Measurements from ENCODE around the gene RCAN2.

The RCAN2 gene

DNA sequence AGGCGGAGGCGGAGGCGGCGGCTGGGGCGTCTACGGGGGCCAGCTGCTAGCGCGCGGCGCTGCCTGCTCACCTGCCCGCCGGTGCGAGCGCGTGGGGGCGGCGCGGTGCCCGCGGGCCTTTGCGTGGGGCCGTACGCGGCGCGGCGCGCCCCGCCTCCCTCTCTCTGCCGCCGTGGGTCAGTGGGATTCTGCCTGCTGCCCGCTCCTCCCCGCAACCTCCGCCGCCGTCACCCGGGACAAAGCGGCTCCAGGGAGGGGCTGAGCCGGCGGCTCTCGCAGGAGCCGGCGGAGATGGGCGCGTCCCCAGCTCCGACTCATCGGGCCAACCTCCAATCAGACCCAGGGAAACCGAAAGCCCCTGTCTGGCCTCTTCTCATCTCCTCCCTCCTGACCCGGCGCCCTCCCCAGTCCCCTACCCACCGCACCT is at the start of gene RCAN2:
TSS of gene RCAN2 (minus strand) at position 249 of the 427 bp plus-strand sequence.
- DNase-seq = peak; percentile 41

DNA sequence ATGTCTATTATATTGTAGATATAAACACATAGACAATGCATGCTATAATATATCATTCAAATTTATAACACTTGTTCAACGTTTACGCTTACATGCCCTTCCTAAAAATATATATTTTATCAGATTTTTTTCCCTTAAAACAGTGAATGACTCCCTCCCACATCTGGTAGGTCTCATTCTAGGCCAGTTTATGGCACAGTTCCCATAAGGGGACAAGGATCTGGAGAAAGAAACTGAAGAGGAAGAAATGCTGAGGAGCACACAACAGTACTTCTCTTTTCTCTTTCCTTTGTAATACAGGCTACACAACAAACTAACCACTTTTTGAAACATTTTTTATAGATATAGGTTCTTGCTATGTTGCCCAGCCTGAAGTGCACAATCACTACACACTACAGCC is 48.6 kb upstream of the RCAN2 start:
- no peak for DNase-seq

DNA sequence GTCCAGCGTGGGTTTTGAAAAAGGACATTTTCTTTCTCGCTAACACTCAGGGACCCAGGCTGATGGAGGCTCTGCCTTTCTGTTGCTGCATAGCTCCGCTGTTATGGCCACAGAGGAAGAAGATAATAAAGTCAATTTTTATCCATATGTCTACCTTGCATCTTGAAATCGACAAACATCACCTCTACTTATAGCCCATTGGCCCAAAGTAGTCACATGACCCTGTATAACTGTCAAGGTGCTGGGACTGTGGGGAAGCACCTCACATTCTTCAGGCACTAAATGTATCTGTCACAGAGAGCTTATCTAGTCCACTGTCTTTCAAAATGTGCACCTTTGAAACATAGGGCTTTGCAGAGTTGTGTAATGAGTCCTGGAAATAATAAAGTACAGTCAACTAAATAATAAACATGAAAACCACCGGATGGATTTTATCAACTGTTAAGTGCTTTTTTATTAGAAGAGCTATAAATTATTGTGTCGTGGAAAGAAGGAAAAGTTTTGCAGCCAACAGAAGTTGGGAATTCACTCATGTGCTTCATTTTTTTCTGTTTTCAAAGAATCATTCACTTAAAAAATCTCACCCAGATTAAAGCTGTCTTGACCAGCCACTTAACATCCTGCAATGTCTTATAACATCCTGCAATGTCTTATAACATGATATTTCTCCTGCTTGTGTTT is 47.7 kb upstream of the RCAN2 start:
- no peak for DNase-seq

DNA sequence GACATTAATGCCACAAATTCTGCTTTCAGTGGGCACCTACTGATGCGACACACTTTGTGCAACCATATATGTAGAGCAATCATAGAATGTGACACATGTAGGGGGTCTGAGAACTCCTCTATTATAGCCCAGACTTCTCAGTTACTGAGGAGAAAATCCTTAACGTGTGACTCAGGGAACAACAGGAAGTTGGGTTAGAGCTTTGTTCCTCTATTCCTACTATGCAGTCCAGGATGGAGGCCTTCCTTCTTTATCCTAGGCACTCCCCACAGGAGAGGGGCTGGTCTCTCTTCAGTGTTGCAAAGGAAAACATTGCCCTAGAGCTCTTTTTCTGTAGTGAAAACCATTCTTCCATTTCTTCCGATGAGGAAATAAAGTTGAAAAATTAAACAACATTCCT is 39.6 kb upstream of the RCAN2 start:
- no peak for DNase-seq

DNA sequence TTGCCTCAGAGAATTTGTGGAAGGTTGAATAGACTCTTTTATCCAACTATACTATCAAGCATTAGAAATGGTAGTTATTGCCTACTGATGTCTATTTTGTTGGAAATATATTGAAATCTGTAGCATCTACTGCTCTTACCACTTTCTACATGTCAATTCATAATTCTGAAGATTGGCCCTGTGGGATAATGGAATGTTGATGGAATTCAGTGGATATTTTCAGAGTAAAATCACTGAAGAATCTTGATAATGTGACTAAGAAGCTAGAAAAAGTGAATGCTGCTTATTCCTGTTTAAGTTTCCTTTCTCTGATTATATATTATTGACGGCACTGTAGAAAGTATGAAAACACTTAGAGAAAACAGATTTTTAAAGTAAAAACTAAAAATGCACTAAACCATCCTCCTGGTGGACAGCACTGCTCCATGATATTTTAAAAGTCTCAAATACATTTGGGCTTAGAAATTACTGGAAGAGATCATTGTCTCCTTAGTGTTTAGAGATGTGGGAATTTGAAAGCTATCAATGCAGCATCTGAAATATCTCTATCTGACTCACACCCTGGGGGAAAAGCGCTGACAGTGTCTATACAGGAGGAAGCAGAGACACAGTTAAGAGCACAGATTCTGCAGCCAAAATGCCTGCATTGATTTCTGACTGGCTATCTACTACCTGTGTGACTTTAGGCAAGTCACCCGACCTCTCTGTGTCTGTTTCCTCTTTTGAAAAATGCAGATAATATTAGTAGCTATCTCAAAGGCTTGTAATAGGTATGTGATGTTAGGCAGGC is 37.9 kb upstream of the RCAN2 start:
- DNase-seq = no peak

DNA sequence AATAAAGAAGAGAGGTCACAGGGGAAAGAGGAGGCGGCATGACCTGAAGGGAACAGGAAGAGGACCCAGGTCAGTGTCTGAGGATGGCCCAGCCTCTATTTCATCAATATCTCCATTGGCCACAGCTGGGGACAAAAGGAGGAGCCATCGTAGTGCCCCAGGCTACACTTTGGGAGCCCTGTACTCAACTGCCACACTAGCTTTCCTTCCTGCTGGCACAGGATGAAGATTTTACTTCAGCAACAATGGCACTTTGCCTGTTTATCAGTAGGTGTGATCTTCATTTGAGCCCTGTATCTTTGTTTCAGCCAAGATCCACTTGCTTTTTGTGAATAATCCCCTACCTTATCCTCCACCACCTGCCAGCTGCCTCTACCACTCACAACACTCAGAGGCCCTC is 35.4 kb upstream of the RCAN2 start:
- DNase-seq = no peak

DNA sequence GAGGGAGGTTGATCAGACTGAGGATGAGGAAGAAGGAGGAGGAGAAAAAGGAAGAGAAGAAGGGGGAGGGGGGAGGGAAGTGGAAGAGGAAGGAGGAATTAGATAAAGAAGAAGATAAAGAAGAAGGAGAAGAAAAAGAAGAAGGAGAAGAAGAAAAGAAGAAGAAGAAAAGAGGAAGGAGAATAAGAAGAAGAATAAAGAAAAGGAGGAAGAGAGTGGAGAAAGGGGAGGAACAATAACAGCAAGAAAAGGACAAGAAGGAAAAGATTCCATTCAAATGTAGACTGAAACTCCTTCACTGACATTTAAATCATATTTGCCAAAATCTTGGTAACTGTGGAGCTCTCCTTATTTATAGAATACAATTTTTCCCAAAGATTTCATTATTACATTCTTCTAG is 34.3 kb upstream of the RCAN2 start:
- DNase-seq = no peak

DNA sequence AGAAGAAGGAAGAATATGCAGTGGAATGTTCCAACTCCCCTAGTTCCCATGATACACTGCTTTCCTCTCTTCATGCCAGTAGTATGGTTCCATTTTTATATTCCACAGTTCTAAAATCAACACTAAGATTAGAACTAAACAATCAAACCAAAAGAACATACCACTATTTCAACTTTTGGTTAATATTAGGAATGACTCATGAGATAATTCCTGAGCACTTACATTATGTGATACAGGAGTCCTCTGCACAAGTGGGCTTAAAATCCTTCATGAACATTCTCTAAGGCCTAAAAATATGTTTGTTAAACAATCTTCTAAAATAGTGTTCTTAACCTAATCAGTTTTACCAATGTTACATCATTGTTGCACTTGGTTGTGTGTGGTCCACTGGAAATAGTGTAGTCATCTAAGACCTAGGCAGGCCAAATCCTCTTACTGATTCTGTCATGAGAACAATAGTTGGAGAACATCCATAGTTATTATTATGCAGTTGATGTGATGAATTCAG is 30.3 kb upstream of the RCAN2 start:
- DNase-seq = no peak

DNA sequence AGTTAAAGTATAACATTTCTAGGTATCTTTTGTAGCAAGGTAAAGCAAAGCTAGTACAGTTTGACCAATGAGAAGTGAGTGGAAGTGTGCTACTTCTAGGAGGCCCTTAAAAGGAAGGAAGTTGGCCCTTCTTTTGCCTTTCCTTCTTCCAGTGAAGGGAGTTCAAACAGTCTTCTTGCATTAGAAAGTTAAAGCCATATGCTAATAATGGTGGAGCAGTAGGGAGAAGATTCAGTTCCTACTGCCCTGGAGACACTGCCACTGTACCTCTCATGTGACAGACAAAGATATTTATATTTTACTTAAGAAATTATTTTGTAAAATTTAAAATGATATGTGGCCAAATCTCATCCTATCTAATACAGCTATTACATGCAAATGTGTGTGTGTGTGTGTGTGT is 26.0 kb upstream of the RCAN2 start:
- DNase-seq = no peak

DNA sequence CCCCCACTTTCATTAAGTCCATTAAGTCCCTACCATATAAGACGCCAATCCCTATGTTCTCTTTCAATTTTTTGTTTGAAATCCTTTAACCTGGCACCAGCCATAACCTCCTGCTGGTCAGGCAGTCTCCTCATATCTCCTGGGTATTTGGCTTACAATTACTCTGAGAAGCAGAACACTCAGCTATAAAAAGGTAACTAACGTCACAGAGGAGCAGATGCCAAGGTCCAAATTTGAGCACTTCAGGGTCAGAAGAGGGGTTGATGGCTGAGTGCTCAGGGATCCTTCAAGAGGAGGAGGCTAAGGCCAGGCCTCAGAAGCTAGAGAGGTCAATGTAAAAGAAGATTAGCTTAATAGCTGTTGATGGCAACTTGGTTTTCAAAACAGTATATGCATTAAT is 22.3 kb upstream of the RCAN2 start:
- no peak for DNase-seq

DNA sequence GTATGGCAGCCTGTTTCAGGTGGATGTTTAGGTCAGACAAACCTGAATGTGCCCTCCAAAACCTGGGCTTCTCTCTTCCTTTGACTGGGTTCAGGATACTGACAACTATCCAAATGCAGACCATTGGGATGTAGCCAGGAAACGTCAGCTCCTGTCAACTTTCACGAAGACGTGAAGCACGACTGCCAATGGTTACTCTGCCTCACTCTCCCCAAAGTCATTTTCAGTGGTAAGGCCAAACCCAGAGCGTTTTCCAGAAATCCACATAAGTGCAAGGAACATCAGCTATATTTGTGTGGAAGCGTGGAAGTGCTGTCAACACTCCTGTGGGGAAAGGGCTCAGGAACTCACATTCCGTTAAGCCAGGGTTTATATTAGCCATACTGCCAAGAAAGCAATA is 20.1 kb upstream of the RCAN2 start:
- DNase-seq = no peak

DNA sequence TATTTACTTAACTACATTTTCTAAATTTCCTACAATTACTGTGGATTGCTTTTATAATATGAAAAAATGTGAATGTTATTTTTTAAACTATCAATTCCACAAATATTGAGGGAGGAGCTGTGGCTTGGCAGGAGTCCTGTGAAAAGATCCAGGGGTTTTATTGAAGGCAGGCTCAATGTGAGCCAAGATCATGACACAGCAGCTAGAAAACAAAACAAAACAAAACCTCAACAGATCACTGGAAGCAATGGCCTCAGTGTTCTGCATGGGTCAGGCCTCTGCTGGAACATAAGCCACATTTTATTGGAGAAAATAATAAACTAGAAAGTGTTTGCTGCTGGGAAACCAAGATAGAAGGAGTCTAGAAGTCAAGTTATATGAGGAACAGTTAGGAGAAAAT is 19.4 kb upstream of the RCAN2 start:
- DNase-seq = no peak

DNA sequence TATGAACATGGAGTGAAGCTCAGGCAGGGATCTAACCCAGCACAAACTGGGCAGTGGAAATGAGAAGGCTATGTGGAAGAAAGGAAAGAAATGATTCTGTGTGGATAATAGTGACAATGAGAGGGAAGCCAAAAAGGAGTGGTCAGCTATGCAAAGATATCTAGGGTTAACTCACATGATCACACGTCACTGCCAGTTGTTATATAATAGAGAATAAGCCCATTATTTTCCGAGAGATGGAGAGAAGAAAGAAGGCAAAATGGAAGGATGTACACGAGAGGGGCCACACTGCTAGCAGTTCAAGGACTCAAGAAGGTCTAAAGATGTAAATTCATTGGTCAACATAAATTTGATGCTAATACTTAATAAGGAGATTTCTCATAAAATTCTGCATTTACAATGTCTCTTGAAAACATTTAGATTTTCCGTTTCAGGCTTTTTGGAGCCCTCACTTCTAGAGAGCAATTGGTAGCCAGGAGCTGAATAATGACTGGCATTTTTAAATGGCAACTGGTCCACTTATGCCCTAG is 18.8 kb upstream of the RCAN2 start:
- DNase-seq = no peak

DNA sequence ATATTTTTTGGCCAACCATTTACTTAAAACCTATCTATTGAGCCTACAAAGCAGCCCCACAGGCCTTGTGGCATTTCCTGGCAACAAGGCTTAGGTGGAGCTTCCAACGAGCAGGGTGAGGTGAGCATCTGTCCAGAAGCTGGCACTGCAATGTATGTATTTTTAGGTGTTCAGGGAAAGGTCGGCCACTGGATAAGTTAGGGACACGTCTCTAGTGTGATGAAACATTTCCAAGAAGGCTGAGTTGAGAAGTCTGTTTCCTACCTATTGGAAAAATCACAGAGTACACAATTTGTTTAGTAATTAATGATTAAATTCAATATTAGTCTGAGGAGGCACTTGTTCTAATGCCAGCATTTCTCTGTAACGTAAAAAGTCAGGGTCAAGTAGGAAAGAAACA is 17.8 kb upstream of the RCAN2 start:
- DNase-seq = no peak

DNA sequence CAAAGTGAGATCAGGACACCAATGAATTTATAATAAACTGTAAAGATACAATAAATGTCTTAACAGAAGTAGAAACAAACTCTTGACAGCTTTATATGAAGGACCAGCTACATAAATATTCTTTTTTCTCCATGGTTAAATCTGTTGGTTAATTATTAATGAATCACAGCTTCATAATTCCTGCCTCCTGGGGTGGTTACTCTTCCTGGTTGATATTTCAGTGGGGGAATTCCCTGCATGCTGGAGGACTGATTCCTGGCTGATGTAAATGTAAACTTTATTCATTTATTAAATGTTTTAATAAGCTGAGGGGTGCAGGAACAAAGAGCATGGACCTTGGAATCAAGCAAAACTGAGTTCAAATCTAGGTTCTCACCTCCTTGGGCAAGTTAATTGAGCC is 16.2 kb upstream of the RCAN2 start:
- DNase-seq = no peak

DNA sequence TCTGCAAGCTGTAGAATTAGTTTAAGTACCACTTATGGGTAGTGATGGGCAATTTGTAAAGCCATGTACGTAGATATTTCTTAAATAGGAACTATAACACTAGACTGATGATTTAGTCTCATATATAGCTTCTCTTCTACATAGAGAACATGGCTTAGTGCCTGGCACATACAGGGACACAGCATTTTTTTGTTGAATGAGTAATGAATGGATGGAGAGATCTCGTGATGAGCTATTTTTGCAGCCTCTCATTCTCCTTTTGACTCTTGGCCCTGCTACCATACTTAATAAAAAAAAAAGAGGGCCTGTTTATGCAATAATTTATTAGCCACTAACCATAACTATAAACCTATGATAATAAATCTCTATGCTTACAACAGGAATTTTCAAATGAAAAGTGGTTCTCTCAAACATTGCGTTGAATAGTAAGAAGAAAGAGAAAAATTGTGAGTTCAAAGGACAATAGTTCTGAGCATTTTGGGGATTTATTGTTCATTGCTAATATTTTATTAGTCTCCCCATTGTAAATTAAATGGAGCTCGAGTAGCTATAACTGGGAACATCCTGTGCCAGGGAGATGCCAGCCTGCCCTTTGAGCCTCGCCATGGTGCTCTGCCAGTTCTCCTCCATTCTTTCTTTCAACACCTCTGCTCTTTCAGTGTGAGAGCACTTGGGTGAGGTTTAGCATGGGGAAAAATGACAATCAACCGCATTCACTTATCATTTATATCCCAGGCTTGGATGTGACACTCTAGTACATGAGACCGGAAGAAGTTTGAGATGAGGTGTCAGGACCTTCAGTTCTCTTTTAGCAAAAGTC is 14.7 kb upstream of the RCAN2 start:
- DNase-seq = no peak

DNA sequence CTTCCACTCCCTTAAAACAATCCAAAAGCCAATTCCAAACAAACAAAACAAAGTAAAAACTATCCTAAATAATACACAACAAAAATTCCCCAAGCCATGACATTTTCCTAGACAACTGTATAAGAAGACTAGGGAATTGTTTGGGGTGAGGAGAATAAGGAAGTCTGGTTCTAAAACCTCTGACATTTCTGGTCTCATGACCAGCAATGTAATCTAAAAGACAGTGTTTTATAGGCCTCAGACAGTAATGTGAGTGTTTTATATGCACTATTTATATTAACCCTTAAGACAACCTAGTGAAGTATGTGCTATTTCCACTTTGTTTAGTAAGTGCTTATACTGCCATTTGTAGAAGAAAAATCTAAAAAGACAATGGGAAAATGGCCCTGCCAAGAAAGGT is 13.0 kb upstream of the RCAN2 start:
- DNase-seq = no peak

DNA sequence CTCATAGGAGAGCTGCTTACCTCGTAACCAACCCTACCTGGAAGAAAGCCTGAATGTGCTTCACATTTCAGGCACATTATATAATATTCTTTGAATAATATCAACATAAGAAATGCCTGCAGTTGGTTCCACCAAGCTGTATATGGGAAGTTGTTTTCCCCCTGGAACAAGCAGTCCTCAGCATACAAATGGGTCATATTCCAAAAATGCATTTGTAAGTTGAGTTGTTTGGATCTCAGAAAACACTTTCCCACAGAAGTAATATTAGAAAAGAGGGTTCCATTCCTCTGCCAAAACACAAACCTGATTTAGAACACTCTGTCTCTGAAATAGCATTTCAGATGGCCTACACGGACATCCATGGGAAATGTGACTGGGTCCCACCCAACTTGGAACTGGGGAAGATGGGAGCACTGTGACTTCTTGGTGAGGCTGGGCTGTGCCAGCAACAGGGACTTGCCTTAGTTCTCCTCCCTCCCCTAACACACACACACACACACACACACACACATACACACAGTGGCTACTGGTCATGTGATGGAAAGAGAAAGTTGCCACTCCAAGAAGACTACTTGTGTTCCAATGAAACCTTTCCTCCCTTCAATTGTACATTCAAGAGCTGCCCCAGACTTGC is 11.4 kb upstream of the RCAN2 start:
- no peak for DNase-seq

DNA sequence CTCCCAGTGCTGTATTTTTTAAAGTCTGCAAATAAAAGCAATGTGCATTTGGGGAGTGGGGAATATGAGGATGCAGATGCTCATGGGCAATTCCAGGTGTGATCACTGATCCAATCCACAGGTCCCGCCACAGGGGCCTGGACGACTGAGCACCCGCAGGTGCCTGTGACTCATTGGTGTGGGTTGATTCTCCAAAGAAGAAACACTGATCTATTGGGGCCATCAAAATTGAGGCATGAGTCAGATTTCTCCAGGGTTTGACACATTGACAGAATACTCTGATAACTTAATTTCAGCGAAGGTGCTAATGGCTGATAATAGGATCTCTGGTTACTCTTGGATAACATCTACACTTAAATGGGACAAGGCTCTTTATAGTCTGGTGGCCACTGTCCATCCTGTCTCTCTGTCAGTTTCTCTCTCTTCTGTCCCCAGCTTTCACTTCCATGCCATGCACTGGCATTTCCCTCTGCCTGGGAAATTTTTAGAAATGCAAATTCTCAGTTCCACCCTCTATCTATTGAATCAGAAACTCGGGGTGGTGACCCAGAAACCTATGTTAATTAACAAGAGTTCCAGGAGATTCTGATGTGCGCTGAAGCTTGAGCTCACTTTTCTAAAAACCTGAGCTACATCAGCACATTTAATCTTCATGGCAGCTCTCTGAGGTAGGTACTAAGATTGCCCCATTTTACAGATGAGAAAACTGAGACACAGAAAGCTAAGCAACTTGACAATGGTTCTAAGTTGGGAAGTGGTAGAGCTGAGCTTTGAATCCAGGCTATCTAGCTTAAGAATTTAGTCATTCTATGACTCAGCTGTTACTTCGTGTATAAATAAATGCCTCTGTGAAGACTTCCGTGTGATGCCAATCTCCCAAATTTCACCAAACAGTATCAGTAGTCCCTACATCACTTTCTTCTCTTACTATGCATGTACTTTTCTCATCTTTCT is 10.2 kb upstream of the RCAN2 start:
- DNase-seq = no peak

DNA sequence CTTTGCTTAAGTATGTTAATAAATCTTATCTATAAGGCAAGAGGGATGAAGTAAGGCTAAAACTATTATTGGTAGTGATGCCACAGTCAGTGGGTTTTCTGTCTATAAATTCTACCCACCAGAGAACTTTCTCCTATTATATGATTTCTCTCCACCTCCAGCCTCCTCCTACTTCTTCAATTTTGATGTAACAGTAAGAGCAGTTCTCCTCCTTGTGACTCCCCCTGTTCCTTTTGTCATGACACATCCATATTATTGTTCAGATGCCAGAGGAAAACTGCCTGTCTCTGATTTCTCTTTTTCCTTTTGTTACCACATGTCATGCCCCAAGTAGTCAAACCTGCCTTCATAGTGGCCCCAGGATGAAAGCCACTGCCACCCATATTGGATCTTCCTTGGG is 9.1 kb upstream of the RCAN2 start:
- no peak for DNase-seq
